HG03460 (cell line): ENCODE measurements around the gene UMODL1.

Source experiments
- ATAC-seq: cut with Tn5 transposase; IDR thresholded peaks from one replicate; pipeline ENCODE4 v1.9.1; 2021; ENCODE audit not compliant: unreplicated experiment

Gene UMODL1

DNA sequence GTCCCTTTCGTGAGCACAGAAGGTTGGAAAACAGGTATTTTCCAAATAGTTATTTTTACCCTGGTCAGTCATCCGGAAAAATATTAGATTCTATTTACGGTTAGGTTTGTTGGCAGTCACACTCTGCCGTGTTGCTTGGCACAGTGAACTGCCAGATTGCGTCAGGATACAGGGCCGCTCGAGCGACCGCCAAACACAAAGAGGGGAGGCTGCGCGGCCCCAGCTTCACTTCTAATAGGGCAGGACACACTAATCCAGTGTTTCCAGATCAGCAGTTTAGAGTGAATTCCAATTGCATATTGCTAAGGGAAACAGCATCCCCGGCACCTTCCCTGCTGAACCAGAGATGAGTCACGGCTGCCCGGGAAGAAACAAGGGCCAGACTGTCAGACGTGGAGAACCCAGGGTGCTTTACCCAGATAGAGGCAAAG, 22.9 kb downstream of the UMODL1 start:
- ATAC-seq, result no peak

DNA sequence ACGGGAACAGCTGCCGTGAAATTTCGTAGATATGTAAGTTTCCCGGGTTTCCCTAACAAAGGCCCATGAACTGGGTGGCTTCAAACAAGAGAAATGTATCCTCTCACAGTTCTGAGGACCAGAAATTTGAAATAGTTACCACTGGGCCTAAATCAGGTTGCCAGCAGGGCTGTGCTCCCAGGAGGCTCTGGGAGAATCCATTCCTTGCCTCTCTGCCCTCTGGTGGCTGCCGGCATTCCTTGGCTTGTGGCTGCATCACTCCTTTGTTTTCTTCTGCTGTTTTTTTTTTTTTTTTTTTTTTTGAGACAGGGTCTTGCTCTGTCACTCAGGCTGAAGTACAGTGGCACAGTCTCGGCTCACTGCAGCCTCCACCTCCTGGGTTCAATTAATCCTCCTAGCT, 23.7 kb downstream of the UMODL1 start:
- no peak for ATAC-seq

DNA sequence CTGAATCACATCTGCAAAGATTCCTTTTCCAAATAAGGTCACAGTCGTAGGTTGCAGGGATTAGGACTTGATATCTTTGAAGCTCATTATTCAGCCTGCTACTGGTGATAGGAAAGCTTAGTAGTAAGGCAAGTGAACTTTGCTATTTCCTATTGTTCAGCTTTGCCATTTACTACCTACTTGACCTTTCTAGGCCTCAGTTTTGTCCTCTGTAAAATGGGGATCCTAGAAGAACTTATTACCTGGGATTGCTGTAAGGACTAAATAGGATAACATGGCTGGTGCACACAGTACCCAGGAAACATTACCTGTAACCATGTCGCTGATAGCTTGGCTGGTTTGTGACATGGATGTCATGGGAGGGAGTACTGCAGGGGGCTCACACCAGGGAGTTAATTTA, 24.5 kb downstream of the UMODL1 start:
- ATAC-seq, result no peak

DNA sequence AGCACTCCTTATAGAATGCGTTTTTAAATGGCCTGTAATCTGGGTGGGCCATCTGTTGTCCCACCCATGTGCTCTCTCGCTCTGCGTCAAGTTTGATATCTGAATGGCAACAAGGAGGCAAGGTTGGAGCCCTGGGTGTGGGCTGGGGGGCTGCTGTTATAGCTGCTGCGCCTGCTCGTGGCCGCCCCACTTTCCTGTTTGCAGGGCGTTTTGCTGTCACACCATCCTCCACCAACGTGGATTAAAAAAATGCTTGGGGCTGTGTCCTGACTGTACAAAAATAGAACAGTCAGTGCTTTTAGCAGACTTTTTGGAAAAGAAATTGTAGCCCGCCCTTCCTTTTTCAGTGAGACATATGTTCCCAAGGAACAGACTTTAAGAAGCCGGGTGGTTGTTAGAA, 25.4 kb downstream of the UMODL1 start:
- ATAC-seq, result no peak

DNA sequence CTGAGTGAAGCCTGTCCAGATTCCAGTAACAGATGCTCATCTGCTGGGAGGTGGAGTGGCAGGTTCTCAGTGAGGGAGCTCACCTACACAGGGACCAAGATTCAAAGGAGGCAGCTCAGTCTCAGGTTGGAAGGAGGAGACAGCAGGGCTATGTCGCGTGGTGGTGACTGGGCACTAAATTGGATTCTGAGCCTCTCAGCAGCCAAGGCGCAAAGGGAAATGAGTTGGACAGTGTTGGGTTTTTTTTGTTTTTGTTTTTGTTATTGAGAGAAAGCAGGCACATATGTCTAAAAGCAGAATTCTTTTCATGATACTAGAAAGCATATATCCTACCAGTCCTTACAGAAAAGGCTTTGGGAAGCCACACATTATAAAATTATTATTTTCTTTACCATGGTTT, 26.2 kb downstream of the UMODL1 start:
- ATAC-seq, result no peak

DNA sequence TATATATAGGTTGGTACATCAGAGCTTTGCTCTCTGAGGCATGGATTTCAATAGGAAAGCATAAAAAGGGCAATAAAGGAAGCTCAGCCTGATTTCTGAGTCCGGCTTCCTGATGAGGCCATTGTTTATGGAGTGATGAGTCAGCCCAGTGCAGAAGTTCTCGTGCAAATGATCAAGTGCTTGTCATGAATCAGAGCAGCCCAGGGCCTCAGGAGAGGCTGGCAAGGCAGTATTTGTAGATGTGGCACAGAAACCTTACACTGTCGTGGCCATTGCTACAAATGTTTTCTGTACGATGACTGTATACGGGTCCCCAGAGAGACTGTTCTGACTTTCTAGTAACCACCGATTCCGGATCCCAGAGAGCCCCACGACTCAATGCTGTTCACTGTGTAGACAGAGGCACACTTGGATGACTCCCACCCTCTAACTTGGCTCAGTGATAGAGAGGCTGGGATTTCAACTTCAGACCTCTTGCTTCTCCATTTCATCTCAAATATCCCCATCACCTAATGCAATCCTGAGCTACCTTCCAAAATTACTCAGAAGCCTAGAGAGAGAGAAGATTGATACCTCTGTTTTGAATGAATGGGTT, 26.8 kb downstream of the UMODL1 start:
- no peak for ATAC-seq

DNA sequence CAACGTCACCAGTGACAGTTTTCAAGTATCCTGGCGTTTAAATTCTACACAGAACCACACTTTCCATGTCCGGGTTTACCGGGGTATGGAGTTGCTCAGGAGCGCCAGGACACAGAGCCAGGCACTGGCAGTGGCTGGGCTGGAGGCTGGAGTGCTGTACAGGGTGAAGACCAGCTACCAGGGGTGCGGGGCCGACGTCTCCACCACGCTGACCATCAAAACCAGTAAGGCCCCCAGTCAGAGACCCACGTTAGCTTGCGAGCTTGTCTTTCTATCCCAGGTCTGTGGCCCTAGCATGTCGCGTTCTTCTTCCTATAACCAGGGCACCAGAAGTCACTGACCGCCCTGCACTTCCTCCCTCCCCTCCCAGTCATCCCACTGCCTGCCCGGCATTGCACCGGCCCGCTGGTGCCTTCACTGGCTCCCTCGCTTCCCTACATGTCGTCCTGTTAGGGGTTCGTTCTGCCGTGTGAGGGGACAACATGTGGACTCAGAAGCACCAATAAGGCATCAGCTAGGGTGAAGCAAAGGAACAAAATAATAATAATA, 27.9 kb downstream of the UMODL1 start:
- no peak for ATAC-seq

DNA sequence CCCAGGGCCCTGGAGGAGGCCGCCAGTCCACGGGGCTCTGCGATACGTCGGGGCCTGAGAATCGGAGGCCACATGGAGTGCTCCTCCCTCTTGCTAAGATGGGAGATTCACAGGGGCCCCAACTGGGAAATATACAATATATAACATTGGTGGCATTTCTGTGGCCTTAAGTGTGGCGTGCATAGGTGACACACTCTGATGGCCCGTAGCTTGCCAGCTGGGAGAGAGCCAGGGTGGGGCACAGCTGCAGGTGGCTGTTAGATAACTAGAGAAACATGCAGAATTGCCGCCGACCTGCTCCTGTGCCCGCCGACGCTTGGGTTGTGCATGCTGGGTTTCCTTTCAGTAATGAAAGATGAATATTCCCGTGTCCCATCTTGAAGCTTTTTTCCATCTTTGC, 30.1 kb downstream of the UMODL1 start:
- no peak for ATAC-seq

DNA sequence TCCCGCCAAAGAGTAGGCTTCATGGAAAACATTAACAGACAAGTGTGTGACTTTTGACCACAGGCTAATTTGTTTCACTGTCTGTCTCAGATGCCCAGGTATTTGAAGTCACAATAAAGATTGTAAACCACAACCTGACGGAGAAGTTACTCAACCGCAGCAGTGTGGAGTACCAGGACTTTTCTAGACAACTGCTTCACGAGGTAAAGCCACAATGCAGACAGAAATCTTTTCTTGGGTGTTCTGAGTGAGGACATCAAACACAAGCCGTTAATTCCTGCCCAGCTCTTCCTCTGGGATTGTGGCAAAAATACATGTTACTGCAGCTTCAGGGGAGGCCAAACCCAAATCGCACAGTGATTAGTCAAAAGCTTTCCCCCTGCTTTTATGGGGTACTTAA, 31.0 kb downstream of the UMODL1 start:
- no peak for ATAC-seq

DNA sequence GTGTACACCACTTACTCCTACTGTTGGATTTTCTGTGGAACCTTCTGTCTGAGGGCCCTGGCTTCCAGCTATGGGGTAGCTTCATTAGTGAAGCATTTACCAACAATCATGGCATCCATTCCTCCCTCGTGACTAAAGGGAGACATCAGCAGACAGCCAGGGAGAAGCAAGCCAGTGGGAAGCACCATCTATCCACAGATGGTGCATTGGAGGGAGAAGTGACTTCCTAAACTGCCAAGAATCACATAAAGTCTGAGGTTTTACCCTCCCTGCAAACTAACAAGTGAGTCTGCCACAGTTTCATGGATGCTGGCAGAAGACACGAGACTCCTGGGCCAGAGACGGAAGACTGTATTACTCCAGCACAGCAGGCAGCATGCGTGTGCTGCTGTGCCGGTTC, 31.4 kb downstream of the UMODL1 start:
- no peak for ATAC-seq

DNA sequence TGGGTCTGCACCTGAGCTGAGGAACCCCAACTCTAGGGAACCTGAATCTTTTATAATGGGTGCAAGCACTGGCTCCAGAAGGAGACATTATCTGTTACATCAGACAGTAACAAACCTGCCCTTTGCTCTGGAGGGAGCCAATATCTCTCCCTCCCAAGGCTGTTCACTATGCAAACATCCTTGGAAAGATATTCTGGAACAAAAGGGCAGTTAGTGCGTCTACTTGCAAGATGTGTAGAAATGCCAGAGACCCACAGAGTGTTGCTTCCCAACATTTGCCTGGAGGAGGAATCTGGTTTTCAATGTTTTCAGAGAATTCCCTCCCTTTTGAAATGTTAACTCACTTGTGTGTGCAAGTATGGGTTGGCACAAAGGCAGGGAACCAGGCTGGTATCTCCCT, 31.9 kb downstream of the UMODL1 start:
- no peak for ATAC-seq

DNA sequence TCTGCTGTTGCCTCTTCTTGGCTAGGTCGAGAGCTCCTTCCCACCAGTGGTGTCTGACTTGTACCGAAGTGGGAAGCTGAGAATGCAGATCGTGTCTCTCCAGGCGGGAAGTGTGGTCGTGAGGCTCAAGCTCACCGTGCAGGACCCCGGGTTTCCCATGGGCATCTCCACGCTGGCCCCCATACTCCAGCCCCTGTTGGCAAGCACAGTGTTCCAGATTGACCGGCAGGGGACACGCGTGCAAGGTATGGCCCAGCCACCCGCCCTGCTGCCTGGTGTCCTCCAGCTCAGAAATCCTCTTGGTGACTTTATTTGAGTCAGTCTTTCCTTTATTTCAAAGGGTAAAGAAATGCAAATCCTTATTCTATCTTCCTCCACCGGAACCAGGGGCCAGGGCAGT, 32.7 kb downstream of the UMODL1 start:
- ATAC-seq, result no peak

DNA sequence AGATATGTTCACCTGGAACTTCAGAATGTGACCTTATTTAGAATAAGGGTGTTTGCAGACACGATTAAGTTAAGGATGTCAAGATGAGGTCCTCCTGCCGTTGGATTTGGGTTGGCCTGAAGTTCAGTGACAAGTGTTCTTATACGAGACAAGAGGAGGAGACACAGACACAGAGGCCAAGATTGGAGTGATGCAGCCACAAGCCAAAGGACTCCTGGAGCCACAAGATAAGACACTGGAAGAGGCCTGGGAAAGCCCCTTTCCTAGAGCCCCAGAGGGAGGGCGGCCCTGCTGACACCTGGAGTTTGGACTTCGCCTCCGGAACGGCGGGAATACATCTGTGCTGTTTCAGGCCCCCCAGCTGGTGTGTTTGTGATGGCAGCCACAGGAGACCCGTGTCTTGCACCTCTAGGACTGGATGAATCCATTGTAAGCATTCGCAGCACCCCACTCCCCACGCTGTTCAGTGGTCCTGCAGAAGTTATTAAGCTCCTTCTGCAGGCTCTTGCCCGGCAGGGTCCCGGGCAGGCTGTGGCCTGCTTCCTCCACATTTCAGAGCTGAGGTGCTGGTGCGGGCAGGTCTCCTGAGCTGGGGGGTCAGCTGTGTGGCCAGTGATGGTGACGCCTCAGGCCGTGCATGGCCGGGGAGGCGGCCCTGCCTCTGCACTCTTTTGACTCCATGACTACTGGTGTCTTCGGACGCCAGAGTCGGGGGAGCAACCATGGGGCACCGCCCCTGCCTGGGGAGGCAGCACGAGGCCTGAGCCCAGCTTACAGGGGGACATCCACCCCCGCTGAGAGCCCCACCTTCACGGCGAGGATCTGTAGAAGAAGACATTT, 34.6 kb downstream of the UMODL1 start:
- no peak for ATAC-seq

DNA sequence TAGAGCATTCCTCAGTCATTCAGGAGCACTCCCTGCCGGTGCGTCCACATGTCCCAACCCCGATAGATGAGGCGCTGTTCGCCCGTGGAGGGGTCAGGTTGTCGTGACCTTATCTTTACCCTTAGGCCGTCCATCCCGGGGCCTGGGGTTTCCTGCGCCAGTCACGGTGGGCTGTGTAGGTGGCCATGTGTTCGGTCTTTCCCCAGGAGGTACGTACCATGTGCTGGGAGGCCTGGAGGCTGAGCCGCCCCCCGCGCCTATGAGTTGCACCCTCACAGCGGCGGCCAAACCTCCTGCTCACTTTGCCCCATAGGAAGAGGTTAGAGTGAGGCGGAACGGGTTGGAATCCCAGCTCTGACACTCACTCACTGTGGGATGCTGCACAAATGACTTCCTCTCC, 35.3 kb downstream of the UMODL1 start:
- no peak for ATAC-seq

DNA sequence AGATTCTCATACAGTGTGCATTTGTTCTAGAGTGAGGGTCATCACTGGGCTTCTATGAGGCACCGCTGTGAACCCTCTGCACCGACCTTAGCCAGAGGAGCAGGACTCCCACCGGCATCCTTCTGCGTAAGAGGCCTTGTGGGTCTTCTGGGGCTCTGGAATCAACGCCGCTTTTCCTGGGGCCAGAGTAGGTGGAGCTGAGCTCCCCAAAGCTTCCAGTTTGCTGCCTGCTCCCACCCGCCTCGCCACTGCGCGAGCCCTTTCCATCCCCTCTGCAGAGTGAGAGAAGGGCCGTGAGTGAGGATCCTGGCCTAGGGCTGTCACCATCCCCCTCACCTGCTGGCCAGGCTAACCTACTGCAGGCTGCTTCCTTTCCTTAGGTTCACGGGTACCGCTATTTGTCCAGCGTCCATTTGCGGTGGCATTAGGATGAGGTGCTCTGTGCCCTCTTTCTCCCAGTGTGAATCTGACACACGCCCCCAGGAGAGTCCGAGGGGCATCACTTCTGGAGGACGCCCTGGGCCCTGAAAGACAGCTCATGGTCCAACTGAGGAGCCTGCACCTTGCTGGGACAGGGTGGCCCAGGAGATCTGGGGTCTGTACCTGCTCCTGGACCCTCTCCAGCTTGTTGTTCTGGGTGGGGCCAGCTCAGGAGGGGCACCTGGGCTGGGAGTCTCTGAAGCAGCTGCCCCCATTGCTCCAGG, 36.2 kb downstream of the UMODL1 start:
- ATAC-seq, result no peak

DNA sequence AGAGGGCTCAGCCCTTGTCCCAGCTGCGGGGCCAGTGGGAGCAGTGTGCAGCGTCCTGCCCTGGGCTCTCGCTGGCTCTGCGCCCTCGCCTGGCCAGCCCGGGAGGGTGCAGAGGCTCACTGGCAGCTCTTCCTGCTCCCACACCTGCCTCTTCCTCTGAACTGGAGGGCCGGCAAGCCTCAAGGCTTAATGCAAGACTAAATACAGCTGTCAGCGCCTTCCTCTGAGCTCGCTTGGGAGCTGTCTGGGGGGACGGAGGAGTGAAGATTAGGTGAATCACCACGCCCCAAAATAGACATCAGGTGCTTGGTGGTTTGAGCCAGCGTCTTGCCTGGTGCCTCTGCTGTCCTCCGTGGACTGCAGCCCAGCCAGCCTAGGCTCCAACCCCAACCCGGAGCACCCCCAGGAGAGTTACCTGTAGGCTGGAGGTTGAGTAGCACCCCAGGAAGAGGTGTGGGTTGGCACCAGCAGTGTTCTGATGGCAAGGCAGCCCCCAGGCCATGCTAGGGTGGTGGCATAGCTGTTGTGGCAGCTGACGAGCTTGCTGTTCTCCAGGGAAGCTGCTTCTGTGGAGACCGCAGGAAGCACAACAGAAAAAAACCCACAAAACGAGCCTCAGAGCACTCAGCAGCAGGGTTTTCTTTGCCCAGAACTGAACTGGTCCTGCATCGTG, 36.9 kb downstream of the UMODL1 start:
- peak; percentile 72 for ATAC-seq

DNA sequence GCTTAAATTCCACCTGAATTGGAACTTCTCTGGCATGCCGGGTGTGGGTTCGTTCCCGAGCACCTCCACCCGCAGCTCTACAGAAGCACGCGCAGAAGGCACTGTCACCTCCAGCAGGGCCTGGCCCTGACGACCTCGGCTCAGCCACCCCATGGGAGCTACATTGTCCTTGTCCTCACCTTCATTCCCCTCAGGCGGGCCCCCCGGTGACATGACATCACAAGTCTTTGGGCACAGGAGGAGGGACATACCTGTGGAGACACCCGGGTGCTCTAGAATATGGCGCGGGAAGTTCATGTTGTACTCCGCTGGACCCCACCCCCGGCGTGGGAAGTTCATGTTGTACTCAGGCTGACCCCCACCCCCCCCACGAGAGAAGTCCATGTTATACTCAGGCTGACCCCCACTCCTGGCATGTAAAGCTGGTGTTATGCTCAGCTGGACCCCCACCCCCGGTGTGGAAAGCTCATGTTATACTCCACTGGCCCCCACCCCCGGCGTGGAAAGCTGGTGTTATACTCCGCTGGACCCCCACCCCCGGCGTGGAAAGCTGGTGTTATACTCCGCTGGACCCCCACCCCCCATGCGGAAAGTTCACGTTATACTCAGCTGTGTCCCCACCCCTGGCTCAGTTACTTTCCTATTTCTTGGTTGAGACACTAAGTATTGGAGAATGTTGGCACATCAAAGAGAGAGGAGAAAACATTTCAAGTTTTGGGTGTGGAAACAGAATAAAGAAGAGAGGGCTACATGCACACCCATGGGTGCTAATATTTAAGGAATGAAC, 37.6 kb downstream of the UMODL1 start:
- ATAC-seq, result no peak

DNA sequence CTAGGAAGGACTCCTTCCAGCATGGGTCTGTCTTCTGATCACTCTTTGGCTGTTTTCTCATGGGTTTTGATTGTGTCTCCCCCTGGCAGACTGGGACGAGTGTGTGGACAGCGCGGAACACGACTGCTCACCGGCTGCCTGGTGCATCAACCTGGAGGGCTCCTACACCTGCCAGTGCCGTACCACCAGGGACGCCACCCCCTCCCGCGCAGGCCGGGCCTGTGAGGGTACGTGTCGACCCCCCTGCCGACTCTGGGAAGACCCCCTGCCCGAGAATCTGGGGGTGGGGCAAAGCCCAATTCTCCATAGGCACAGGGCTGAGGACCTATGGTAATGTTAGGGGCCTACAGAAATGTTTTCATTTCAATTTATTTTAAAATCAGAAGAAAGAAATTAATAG, 38.4 kb downstream of the UMODL1 start:
- no peak for ATAC-seq

DNA sequence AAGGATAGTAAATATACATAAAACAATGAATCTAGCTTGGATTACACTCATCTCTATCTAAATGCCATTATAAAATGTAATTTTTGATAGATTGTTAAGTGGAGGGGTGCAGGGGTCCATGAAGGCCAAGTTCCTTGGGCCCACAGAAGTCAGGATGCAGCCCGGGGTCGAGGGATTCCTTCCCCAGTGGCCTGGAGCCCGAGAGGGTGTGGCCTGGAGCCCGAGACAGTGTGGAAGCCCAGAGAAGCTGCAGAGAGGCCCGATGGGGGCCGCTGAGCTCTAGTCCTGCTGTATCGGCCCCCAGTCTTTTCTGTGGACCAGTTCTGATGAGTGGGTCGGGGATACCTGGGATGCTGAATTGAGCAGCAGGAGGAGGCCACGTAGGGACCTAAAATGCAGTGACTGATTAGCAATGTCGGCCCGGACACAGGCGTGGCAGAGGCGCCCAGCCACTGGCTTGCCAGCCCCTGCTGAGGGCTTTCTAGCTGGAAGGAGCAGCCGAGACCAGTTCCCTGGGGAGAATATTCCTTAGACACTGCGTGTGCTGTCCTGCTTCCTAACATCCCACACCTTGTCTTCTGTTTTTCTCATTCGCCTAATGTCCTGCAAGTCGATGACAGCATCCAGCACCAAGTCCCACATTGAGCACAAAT, 38.9 kb downstream of the UMODL1 start:
- no peak for ATAC-seq
